Measurements from ENCODE around the gene HSPA9.
"Not testable (repeated sequence)": the region's sequence is repeated elsewhere in the genome, so short reads cannot be mapped to it uniquely, and the experiment has no call there.

The HSPA9 gene

DNA sequence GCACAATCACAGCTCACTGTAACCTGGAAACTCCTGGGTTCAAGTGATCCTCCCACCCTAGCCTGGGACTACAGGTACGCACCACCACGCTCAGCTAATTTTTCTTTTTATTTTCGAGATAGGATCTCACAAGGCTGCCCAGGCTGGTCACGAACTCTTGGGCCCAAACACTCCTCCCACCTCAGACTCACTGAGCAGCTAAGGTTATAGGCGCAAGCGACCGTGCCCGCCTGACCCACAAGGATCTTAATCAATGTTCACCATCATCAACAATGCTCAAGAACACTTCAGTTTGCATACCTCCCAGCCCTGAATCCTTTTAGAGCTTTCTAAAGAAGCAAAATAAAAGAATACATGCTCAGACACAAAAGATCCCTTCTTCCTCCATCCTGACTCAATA is 45.4 kb downstream of the HSPA9 start:
- DNase-seq (ENCODE audit: low read depth), result no peak

GRCh38 chr5:138528744-138529469 is 46.3 kb downstream of the HSPA9 start:
- DNase-seq (ENCODE audit: low read depth), result no peak

DNA sequence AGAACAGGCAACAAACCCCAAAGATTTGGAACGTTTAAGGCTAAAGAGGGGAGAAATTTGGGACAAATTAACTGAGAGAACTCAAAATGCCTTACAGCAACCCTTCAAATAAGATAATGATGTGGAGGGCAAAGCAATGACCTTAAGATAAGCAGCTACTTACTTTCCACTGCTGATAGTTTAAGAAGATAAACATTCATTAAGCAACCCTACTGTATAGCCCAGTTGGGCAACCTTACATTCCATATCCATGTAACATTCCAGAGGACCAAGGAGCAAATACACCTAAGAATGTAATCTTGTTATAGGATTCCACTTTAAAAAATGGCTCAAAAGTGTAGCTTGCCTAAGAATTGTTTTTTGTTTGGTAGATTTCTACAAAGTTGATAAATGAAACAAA is 47.0 kb downstream of the HSPA9 start:
- DNase-seq (ENCODE audit: low read depth), result no peak

- DNase-seq (ENCODE audit: low read depth), result no peak
Measured at GRCh38 chr5:138527170-138527569, 48.0 kb downstream of the HSPA9 start.

- no peak for DNase-seq (ENCODE audit: low read depth)
Measured at GRCh38 chr5:138523406-138523805, 51.8 kb downstream of the HSPA9 start.

DNA sequence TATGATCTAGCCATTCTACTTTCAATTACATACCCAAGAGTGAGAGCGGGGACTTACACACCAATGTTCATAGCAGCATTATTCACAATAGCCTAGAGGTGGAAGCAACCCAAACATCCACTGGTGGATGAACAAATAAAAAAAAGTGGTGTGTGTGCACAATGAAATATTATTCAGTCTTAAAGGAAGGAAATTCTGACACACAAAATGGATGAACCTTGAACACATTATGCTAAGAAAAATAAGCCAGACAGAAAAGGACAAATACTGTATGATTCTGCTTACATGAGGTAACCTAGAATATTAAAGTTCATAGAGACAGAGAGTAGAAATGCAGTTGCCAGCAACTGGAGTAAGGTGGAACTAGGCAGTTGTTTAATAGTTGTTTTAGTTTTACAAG is 54.2 kb downstream of the HSPA9 start:
- DNase-seq (ENCODE audit: low read depth), result no peak

- no peak for DNase-seq (ENCODE audit: low read depth)
Measured at GRCh38 chr5:138517437-138517836, 57.8 kb downstream of the HSPA9 start.

DNA sequence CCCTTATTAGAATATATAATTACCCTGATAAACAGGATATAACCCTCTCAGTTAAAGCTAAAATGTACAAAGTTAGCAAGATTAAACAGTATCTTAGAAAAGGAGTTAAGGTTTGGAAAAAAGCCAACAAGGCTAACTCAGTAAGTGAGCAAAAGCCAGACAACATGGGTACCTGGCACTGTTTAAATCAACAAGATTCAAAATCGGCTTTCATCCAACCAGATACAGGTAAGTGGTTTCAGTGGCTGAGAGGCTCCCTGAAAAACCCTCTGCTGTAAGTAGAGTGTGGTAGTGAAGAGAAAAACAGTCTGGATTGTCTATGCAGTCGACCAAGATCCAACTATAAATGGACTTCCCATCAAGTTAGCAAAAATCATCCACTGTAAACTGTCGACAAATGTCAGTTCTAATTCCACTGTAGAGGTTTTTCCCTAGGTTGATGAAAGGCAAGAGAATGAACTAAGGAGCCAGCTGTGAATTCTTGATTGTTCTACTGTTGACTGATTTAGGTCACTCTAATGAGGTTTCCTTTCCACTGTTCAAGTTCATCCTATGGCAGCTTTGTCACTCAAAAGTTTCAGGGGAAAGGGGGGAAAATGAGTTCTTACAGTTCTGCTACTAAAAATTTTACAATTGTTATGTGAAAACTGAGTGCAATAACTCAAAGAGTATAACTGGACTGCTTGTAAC is 59.5 kb downstream of the HSPA9 start:
- DNase-seq (ENCODE audit: low read depth), result no peak

DNA sequence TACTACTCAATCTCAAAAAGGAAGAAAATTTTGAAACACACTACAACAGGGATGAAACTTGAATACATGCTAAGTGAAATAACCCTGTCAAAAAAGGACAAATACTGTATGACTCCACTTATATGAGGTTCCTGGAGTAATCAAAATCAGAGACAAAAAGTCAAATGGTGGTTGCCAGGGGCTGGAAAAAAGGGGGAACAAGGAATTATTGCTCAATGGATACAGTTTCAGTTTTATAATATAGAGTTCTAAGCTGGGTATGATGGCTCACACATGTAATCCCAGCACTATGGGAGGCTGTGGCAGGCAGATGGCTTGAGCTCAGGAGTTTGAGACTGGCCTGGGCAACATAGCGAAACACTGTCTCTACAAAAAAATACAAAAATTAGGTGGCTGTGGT is 61.2 kb downstream of the HSPA9 start:
- DNase-seq (ENCODE audit: low read depth), result no peak

DNA sequence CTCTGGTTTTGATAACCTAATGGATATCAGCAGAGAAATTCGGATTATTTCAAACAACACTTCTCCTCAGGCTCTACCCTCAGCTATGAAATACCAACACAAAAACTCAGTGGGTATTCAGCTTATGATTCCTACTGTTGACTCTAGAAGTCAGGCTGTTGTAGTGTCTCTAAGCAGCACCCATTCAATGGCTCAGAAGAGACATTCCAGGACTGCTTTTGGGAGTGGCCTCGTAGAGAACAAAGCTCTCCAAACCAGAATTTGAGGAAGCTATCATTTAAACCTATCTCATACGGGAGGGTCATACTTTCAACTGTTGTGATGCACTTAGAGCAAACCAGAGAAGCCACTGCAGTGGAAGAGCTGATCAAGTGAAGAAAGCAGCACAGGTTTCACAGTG is 66.2 kb downstream of the HSPA9 start:
- DNase-seq (ENCODE audit: low read depth), result no peak

- DNase-seq (ENCODE audit: low read depth), result not testable (repeated sequence)
Measured at GRCh38 chr5:138507485-138507884, 67.7 kb downstream of the HSPA9 start.

GRCh38 chr5:138506370-138507306 is 68.6 kb downstream of the HSPA9 start:
- no peak for DNase-seq (ENCODE audit: low read depth)

DNA sequence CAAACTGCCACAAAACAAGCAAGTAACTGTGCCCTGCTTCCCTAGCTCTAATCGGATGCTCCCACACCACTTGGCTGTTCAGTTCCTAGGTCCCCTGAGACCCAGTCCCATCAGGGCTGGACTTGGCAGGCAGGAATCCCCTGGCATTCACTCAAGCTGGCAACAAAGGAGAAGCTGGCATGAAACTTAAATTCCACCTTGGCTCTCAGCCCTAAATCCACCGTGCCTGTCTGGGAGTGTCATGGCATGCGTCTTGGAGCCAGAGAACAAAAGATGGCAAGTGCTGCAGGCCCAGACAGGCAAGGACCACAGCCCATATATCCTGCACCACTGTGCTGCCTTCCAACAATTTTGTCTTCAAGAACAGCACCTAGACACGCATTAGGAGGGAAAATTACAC is 70.4 kb downstream of the HSPA9 start:
- DNase-seq (ENCODE audit: low read depth), result no peak
